IgD-negative memory B cell (primary cell): ENCODE results near the gene OOSP3. TPM values are rescaled to one million over a fixed set of nuclear protein-coding genes. Genes with fewer than 3 reads are reported as not detected.
"Not testable (repeated sequence)": the region's sequence is repeated elsewhere in the genome, so short reads cannot be mapped to it uniquely, and the experiment has no call there.

ENCODE experiments used
- H3K27ac Mint-ChIP-seq, 3 donors: one replicate each; pipeline ENCODE4 v1.8.0; 2020 to 2022; ENCODE audit warnings: mild to moderate bottlenecking in 3 of 3, mixed read lengths in 3 of 3, moderate library complexity in 1 of 3
- H3K27me3 Mint-ChIP-seq: one replicate; pipeline ENCODE4 v1.8.0; 2021; ENCODE audit warnings: mixed read lengths
- H3K36me3 Mint-ChIP-seq: one replicate; pipeline ENCODE4 v1.8.0; 2020; ENCODE audit warnings: mild to moderate bottlenecking, mixed read lengths
- H3K4me1 Mint-ChIP-seq, 3 donors: one replicate each; pipeline ENCODE4 v1.8.0; 2020 to 2022; ENCODE audit warnings: mixed read lengths in 3 of 3, mild to moderate bottlenecking in 1 of 3
- H3K4me3 Mint-ChIP-seq, 4 donors: one replicate each; pipeline ENCODE4 v1.8.0; 2020 to 2022; ENCODE audit warnings: mild to moderate bottlenecking in 4 of 4, mixed read lengths in 4 of 4, moderate library complexity in 3 of 4
- H3K9me3 Mint-ChIP-seq, 3 donors: one replicate each; pipeline ENCODE4 v1.8.0; 2020 to 2021; ENCODE audit warnings: mixed read lengths in 3 of 3, mild to moderate bottlenecking in 1 of 3
- polyA plus RNA-seq: library from polyadenylated mRNA; unstranded; fragments of 300-500 nt; fragmentation: Illumina TruSeq; gene quantifications from one replicate; pipeline ENCODE4 v1.2.3, GENCODE V29; 2021

OOSP3 gene
- polyA plus RNA-seq, 1 donor from 2014 or later: not detected

GRCh38 chr11:59899532-59899931, 20.9 kb downstream of the OOSP3 start:
- Mint-ChIP-seq H3K4me1 (no peaks in the 10 kb centered on the region), H3K27ac (no peak overlapping the region), H3K27me3 (peaks cover 4% of the 10 kb centered on the region), H3K4me3 (no peak overlapping the region), H3K36me3 (no peaks in the 10 kb centered on the region), H3K9me3 (peaks cover 0 to 4% (median 2%) of the 10 kb centered on the region in 3 donors)

- Mint-ChIP-seq H3K27ac (no peak overlapping the region), H3K36me3 (no peaks in the 10 kb centered on the region), H3K27me3 (no peaks in the 10 kb centered on the region), H3K9me3 (peaks cover 0 to 4% (median 2%) of the 10 kb centered on the region in 3 donors), H3K4me1 (no peaks in the 10 kb centered on the region), H3K4me3 (no peak overlapping the region)
These were observed 22.0 kb downstream of the OOSP3 start for GRCh38 chr11:59900366-59901126.

- peaks cover 0 to 4% (median 2%) of the 10 kb centered on the region in 3 donors for H3K9me3 Mint-ChIP-seq
- no peaks in the 10 kb centered on the region for H3K4me1 Mint-ChIP-seq
- no peaks in the 10 kb centered on the region for H3K27me3 Mint-ChIP-seq
- H3K36me3 Mint-ChIP-seq: no peaks in the 10 kb centered on the region
- H3K27ac Mint-ChIP-seq: no peak overlapping the region
- no peak overlapping the region for H3K4me3 Mint-ChIP-seq
These were observed 22.7 kb downstream of the OOSP3 start for GRCh38 chr11:59901306-59901705.

DNA sequence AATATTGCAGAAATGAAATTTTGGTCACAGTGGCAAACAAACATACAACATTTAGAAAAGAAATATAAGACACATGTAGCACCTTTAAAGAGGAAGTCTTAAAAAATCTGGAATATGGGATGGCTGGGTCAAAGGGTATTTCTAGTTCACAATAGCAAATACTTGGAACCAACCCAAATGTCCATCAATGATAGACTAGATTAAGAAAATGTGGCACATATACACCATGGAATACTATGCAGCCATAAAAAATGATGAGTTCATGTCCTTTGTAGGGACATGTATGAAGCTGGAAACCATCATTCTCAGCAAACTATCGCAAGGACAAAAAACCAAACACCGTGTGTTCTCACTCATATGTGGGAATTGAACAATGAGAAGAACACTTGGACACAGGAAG, 25.0 kb downstream of the OOSP3 start:
- not testable (repeated sequence) for H3K9me3 Mint-ChIP-seq, H3K27ac Mint-ChIP-seq, H3K4me3 Mint-ChIP-seq, H3K4me1 Mint-ChIP-seq, H3K36me3 Mint-ChIP-seq, H3K27me3 Mint-ChIP-seq

DNA sequence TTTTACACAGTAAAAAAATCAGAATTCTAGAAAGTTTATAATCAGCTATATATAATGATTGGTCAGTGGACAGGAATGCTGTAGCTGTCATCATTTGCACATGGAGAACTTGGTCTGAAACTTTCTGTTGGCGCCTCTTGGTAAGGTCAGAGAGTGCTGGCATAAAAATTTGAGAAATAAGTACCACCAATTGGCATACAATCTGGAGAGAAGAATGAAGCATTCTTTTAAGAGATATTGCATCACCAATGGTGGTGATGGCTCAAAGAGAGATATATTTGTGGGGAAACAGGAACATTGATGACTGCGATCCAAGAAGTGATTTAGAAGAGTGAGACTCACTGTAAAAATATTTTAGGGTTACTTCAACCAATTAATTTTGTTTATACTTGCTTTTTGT, 39.9 kb downstream of the OOSP3 start:
- Mint-ChIP-seq H3K4me3 (no peak overlapping the region), H3K9me3 (peaks cover 2 to 33% (median 32%) of the 10 kb centered on the region in 3 donors), H3K4me1 (no peaks in the 10 kb centered on the region), H3K27me3 (no peaks in the 10 kb centered on the region), H3K36me3 (no peaks in the 10 kb centered on the region), H3K27ac (no peak overlapping the region)

GRCh38 chr11:59918987-59919589, 40.5 kb downstream of the OOSP3 start:
- Mint-ChIP-seq H3K4me3 (no peak overlapping the region), H3K9me3 (peaks cover 2 to 37% (median 32%) of the 10 kb centered on the region in 3 donors), H3K4me1 (no peaks in the 10 kb centered on the region), H3K27me3 (no peaks in the 10 kb centered on the region), H3K36me3 (no peaks in the 10 kb centered on the region), H3K27ac (no peak overlapping the region)

- H3K4me1 Mint-ChIP-seq: no peaks in the 10 kb centered on the region
- no peak overlapping the region for H3K27ac Mint-ChIP-seq
- peaks cover 2 to 46% (median 44%) of the 10 kb centered on the region in 3 donors for H3K9me3 Mint-ChIP-seq
- H3K4me3 Mint-ChIP-seq: no peak overlapping the region
- H3K27me3 Mint-ChIP-seq: peaks cover 3% of the 10 kb centered on the region
- H3K36me3 Mint-ChIP-seq: no peaks in the 10 kb centered on the region
These were observed 45.2 kb downstream of the OOSP3 start for GRCh38 chr11:59923813-59924212.

DNA sequence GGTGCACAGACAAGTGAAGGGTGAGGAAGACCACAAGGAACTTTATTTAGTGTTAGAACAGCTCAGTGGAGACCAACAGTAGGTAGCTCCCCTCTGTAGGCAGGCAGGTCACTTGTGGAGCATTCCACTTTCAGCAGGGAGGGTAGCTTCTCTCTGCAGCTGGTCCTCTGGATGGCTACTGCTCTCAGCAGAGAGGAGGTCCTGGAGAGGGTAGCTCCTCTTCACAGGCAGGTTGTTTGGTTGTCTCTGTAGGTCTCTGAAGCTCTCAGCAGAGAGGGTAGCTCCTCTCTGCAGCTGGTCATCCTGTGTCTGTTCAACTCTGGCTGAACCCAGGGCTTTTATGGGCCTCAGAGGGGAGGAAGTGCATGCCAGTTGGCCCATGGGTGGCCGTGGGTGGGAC, 53.1 kb downstream of the OOSP3 start:
- Mint-ChIP-seq H3K9me3 (peaks cover 0 to 18% (median 18%) of the 10 kb centered on the region in 3 donors), H3K36me3 (no peaks in the 10 kb centered on the region), H3K27me3 (peaks cover 3% of the 10 kb centered on the region), H3K4me3 (no peak overlapping the region), H3K27ac (no peak overlapping the region), H3K4me1 (no peaks in the 10 kb centered on the region)

DNA sequence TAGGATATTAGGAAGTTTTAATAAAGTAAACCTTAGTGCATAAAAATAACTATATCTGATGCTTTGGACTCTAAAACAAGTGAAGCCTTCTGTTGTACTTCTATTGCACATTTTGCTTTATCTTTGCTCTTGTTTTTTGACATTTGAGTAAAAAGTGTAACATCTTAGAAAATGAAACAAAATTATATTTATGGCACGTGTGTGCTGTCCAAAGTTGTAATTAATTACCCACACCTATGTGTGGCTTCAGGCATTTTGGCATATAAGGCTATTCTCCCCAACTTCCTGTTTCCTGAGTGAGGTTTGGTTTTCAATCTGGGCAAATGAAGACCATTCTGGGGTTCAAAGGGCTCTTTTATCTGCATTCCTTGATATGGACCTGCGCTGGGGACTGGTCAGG, 59.5 kb downstream of the OOSP3 start, which contains the start of gene OOSP1:
Gene OOSP1 (plus strand): TSS at position 301 of the 400 bp plus-strand sequence. CDS start 23 bp downstream, at position 324.
- H3K36me3 Mint-ChIP-seq: no peaks in the 10 kb centered on the region
- H3K4me1 Mint-ChIP-seq: no peaks in the 10 kb centered on the region
- H3K27ac Mint-ChIP-seq: peak within 1 kb of the TSS in 1 of 3 donors; percentile 74
- peaks cover 5% of the 10 kb centered on the region for H3K27me3 Mint-ChIP-seq
- no peak within 1 kb of the TSS for H3K4me3 Mint-ChIP-seq
- peaks cover 0 to 9% (median 5%) of the 10 kb centered on the region in 3 donors for H3K9me3 Mint-ChIP-seq

- no peaks in the 10 kb centered on the region for H3K4me1 Mint-ChIP-seq
- peaks cover 5% of the 10 kb centered on the region for H3K27me3 Mint-ChIP-seq
- peaks cover 0 to 9% (median 5%) of the 10 kb centered on the region in 3 donors for H3K9me3 Mint-ChIP-seq
- H3K27ac Mint-ChIP-seq: no peak overlapping the region
- no peaks in the 10 kb centered on the region for H3K36me3 Mint-ChIP-seq
- H3K4me3 Mint-ChIP-seq: no peak overlapping the region
These were observed 60.1 kb downstream of the OOSP3 start for GRCh38 chr11:59938718-59939117.

DNA sequence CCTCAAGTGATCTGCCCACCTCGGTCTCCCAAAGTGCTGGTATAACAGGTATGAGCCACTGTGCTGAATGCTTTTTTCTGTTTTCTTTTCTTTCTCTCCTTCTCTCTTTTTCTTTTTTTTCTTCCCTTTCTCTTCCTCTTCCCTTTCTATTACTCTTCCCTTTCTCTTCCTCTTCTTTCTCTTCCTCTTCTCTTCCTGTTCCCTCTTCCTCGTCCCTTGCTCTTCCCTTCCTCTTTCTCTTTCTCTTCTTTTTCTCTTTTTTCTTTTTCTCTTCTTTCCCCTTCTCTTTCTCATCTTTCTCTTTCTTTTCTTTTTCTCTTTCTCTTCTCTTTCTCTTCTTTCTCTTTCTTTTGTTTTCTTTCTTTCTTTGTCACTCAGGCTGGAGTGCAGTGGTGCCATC, 60.9 kb downstream of the OOSP3 start:
- Mint-ChIP-seq H3K27ac (peak overlapping the region in 1 of 3 donors; percentile 74), H3K4me1 (no peaks in the 10 kb centered on the region), H3K27me3 (peaks cover 5% of the 10 kb centered on the region), H3K9me3 (peaks cover 0 to 9% (median 5%) of the 10 kb centered on the region in 3 donors), H3K4me3 (no peak overlapping the region), H3K36me3 (no peaks in the 10 kb centered on the region)

GRCh38 chr11:59941091-59941490, 62.5 kb downstream of the OOSP3 start:
- Mint-ChIP-seq H3K27ac (no peak overlapping the region), H3K4me1 (no peaks in the 10 kb centered on the region), H3K27me3 (peaks cover 10% of the 10 kb centered on the region), H3K36me3 (no peaks in the 10 kb centered on the region), H3K9me3 (peaks cover 0 to 7% (median 5%) of the 10 kb centered on the region in 3 donors), H3K4me3 (no peak overlapping the region)

DNA sequence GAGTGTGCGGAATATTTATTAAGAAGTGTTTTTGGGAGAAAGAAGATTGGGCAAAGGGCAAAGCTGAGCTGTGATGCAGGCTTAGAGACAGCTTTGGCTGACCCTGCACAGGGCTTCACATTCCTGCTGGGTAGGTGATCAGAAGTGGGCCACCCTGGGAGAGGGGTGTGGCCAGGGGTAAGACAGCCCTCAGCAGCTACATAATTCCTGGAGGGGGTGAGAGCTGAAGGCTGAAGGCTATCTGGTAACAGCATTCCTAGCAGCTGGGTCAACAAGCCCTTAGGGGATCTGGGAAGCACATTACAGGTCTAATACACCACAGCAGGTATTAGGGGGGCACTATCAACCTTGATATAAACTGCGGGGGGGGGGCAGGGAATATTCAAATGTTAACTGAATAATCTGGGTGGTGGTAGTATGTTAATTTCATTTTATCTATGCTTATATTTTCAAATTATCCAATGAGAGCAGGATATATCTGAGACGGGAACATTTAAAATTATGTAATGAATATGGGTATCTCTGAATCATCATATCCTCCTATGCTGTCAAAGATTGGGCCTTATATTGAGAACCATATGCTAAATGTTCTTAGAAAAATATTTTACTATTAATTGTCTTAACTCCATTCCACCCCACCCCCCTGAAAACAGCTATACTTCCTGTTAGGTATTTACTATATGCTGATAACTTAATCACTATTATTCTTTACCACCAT, 65.6 kb downstream of the OOSP3 start:
- Mint-ChIP-seq H3K9me3 (peaks cover 0 to 12% (median 5%) of the 10 kb centered on the region in 3 donors), H3K4me1 (no peaks in the 10 kb centered on the region), H3K27me3 (peaks cover 24% of the 10 kb centered on the region), H3K36me3 (no peaks in the 10 kb centered on the region), H3K4me3 (no peak overlapping the region), H3K27ac (no peak overlapping the region)

- Mint-ChIP-seq H3K9me3 (peaks cover 0 to 12% (median 5%) of the 10 kb centered on the region in 3 donors), H3K27me3 (peaks cover 24% of the 10 kb centered on the region), H3K27ac (no peak overlapping the region), H3K4me3 (no peak overlapping the region), H3K36me3 (no peaks in the 10 kb centered on the region), H3K4me1 (no peaks in the 10 kb centered on the region)
These were observed 66.1 kb downstream of the OOSP3 start for GRCh38 chr11:59944720-59945119.
